Skin of body (tissue), 2 donors: ENCODE results near the gene PTPN4. TPM values are rescaled to one million over a fixed set of nuclear protein-coding genes. Genes with fewer than 3 reads are reported as not detected.

ENCODE experiments used
- DNase-seq: peaks from one replicate; lab custom pipeline; 2025; lab: John Stamatoyannopoulos, UW
- total RNA-seq: library from RNA; depleted of rRNA; stranded (reverse); fragments of >200 nt; gene quantifications from one replicate; pipeline ENCODE4 v1.2.3, GENCODE V29; 2014

PTPN4 gene, protein sequence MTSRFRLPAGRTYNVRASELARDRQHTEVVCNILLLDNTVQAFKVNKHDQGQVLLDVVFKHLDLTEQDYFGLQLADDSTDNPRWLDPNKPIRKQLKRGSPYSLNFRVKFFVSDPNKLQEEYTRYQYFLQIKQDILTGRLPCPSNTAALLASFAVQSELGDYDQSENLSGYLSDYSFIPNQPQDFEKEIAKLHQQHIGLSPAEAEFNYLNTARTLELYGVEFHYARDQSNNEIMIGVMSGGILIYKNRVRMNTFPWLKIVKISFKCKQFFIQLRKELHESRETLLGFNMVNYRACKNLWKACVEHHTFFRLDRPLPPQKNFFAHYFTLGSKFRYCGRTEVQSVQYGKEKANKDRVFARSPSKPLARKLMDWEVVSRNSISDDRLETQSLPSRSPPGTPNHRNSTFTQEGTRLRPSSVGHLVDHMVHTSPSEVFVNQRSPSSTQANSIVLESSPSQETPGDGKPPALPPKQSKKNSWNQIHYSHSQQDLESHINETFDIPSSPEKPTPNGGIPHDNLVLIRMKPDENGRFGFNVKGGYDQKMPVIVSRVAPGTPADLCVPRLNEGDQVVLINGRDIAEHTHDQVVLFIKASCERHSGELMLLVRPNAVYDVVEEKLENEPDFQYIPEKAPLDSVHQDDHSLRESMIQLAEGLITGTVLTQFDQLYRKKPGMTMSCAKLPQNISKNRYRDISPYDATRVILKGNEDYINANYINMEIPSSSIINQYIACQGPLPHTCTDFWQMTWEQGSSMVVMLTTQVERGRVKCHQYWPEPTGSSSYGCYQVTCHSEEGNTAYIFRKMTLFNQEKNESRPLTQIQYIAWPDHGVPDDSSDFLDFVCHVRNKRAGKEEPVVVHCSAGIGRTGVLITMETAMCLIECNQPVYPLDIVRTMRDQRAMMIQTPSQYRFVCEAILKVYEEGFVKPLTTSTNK
- total RNA-seq: 40.6 TPM

DNA sequence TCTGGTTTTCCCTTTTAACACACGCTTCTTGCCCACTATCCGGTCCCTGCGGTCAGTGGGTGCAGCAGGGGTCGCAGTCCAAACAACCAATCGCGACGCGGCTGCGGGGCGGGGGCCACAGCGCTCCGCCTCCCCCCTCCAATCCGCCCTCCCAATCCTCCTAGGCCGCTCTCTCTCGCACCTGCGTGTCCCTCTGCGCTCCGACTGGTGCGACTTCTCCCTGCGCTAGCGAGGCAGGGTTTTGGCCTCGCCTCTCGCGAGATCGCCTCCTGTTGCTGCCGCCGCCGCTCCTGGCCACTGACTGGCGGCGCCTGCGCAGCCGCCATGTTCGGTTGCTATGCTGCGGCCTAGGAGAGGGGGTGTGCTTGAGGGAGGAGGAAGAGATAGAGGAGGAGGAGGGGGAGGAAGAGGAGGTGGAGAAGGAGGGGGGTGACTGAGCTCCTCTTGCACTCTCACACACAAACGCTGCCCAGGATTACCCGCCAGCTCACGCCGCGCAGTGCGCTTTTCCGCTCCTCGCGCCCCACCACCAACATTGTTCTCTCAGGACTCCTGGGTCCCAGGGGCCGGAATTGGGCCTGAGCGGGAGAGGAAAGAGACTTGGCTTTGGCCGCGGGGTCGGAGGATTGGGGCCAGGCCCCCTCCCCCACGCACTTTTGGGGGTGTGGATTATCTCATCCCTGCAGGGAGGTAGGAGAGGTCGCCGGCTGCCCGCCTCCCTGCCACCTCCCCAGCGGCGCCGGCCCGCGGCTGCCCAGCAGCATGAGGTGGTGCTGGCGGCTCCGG, at the start of gene PTPN4:
PTPN4 (plus strand) TSS at position 472 of the 786 bp plus-strand sequence. CDS start 49,932 bp downstream, outside the sequence.
- peak; percentile 95 for DNase-seq

DNA sequence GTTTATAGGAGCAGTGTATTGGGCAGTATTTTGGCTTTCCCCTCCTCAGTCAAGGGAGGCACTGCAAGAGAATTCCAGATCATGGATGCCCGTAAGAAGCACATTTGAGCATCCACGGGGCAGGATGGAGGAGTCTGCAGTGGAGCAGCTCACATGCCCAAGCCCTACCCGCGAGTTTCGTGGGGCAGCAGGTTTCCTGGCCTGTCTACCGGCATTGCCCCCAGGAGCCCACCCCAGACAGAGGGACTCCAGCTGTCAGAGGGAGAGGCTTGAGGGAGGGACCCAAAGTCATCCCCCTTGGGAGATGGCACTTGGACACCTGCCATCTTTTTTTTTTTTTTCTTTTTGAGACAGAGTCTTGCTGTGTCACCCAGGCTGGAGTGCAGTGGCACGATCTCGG, 49.4 kb upstream of the PTPN4 start:
- DNase-seq: no peak

DNA sequence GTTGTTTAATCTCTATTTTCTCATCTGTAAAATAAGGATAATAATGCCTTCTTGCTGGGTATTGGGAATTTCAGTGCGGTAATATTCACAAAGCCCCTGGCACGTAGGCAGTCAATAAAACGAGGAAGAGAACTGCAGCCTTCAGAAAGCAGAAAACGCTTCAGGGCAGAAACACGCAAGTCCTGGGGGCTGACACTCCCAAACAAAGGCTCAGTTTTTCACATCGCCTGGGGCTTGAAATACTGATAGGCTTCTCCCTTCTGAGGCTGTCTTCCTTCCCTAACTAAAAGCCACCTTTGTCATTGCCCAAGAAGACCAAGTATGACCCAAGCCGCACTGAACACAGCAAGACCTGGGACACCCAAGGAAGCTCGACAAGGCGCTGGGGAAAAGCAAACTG, 48.4 kb upstream of the PTPN4 start:
- no peak for DNase-seq

DNA sequence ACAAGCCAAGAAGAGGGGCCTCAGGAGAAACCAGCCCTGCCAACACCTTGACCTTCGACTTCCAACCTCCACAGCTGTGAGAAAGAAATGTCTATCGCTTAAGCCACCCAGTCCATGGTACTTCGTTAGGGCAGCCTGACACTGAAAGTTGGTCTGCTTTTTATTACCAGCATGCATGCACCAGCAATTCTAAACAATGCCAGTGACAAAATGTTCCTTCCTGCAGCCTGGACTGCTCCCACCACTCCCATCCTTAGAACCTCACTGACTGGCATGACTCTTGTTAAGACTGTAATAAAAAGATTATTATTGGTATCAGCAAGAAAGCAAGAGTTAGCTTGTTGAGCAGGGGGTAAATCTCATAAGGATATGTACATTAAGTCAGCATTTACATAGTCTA, 47.2 kb upstream of the PTPN4 start:
- DNase-seq: no peak

DNA sequence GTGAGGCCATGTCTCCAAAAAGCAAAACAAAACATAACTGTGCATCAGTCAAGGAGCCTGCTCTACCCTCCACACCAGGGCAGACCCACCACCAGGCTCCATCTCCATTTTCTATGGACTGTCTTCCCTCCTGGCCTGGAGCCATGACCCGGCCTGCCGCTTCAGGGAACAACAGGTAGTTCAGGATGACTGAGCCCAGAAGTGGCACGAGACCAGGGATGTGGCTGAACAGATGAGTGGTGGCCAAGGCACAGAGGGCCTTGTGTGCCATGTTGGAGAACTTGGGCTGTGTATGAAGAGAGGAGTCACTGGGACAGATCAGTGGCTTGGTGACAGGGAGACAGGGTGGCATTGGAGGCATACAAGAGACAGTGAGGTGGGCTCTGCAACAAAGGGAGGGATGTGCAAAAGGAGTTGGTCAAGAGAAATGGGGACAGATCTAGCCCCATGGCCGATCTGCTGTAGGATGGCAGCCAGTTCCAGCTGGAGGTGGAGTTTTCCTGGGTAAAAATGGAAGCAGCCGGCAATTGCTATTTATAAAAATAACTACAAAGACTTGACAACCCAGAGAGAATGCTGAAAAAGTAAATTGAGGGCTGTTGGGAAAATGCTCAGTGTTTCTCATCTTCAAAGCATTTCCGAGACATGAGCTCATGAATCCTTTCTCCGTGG, 45.8 kb upstream of the PTPN4 start:
- DNase-seq: peak; percentile 3

DNA sequence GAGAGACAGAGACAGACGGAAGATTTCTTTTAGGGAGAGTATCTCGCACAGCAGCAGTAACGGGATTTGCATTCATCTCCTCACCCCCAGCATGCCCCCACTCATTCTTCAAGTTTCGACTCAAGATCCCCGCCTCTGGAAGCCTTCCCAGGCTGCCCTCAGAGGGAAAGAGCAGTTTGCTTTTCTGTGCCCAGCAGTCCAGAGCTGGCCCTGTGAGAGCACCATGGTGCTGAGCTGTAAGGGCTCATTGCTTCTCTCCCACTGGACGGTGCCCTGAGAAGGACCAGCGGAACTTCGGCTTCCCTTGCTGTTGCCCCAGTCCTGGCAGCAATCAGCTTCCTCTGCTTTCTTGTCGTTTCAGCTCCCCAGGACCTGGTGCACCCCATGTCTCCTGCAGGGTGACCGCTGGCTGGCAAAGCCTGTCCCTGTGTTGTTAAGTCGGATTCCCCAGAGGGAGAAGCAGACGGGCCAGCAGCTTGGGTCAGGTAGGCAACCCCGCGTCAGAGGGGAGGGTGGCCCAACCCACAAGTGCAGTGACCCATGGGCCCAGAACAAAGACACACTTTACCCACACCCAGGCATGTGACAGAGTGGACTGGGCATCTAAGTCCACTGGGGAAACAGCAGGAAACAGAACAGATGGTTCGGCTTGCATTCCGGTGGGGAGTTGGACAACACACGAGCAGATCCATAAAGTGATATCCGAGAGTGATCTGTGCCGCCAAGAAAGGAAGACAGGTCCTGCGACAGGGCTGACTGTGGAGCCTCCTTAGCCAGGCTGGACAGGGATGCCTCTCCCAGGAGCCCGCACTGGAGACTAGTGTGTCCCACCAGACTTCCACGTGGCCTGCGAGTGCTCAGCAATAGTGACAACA, 44.1 kb upstream of the PTPN4 start:
- DNase-seq: no peak

DNA sequence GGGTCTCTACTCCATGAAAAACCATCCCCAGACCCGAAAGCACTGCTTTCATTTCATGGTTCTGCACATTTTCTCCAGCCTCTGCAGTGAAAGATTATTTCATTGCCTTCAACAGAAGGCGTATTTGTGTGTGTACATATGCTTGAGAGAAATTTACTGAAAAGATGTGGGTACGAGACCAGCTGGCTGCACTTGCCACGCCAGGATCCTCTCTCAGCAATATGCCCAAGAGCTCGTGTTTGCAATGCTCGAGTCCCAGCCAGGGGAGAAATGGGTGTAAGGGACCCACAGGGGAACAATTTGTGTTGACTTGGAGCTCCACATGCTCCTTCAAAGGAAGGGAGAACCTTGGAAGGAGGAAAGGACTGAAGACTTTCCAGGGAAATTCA, 43.4 kb upstream of the PTPN4 start:
- no peak for DNase-seq

DNA sequence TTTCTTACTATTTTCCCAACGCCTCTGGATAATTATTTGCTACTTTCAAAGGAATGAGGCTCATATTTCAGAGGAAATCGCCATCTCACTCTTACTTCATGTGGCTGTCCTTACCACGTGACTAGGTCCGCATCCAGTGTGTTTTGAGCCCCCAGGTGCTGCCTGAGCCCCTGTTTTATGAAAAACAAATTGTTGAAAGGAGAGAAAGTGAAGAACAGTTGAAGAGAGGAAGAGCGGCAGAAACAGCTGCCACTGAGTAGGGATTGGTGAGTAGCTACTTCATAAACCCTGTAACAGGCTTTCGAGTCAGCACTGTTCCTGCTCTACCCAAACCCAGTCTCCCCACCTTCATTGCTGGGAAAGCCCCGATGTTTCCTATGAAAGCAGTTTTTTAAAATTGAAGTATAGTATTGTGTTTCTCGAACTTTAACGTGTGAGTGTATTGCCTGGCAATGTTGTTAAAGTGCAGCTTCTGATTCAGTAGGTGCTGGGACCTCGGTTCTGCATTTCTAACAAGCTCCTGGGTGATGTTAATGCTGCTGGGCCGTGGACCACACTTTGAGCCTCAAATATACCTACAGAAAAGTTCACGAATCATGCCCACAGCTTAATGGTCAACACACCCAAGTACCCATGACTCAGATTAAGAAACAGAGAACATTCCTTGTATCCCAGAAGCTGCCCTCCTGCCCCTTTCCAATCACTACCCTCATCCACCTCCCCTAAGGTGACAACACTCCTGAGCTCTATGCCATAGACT, 41.0 kb upstream of the PTPN4 start:
- DNase-seq: no peak

DNA sequence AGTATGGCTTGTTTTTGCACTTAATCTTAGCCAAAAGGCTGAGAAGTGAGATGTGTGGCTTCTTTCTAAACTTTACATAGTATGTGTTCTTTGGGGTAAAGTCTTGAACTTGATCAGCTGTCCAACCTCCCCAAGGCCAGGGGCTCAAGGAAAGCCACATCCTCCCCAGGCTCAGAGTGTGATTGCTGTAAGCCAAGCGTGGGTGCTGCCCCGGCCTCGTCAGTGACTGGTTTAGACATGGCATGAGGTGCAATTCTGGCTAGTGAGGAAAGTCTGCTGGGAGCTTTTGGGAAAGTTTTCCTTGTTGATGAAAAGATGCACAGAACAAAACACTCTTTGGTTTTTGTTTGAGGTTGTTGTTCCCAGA, 40.5 kb upstream of the PTPN4 start:
- no peak for DNase-seq

DNA sequence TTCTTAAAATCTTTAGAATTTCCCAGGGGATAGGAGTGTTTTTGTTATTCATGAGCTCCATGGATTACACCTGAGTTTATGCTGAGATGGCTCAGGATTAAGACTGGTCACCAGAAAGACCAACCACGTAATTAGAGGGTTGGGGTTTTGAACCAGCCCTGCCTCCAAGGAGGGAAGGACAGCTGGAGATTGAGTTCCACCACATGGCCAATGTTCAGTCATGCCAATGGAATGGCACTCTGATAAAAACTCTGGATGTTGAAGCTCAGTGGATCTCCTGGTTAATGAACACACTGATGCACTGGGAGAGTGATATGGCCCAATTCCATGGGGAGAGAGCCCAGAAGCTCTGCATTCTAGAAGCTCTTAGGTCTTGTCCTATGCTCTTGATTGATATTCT, 38.7 kb upstream of the PTPN4 start:
- DNase-seq: no peak

DNA sequence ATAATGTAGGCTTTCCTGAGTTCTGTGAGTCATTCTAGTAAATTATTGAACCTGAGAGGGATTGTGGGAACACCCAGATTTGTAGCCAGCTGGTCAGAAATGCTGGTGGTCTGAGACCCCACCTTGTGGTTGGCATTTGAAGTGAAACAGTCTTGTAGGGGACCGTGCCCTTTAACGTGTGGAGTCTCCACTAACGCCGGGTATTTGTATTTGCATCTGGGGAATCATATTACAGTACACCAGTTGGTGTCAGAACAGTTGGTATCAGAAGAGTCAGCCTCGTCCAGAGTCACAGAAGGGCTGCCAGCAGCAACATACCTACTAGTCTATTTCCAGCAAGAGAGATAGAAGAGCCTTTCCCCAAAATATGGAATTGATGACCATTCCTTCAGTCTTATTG, 38.3 kb upstream of the PTPN4 start:
- DNase-seq: no peak

DNA sequence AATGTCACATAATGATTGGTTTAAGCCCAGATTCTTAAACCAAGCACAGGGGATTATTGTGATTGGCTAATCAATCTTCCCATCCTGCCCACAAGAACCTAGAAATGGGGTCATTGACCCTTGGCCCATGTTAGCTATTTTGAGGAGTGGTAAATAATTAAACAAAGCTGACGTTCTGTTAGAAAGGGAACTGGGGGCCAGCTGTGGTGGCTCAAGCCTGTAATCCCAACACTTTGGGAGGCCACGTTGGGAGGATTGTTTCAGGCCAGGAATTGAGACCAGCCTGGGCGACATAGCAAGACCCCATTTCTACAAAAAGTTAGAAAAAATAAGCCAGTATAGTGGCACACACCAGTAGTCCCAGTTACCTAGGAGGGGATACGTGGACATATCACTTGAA, 37.8 kb upstream of the PTPN4 start:
- DNase-seq: no peak

DNA sequence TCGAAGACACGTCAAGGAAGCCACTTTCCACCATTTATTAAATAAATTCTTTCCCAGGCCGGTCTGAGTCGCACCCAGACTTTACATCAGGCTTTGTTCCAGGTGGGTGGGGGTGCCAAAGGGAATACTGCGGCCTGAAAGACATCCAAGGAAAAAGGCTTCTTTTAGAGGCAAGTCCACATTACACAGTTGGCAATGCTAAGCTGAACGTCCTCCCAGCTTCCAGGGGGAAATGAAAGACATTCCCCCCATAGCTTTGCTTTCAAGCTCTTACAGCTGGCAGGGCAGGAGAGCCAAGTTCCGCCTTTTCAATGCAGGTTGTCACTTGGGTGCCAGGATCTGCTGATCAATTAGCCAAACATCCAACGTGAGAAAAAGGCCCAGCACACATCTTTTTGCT, 36.5 kb upstream of the PTPN4 start:
- DNase-seq: no peak

DNA sequence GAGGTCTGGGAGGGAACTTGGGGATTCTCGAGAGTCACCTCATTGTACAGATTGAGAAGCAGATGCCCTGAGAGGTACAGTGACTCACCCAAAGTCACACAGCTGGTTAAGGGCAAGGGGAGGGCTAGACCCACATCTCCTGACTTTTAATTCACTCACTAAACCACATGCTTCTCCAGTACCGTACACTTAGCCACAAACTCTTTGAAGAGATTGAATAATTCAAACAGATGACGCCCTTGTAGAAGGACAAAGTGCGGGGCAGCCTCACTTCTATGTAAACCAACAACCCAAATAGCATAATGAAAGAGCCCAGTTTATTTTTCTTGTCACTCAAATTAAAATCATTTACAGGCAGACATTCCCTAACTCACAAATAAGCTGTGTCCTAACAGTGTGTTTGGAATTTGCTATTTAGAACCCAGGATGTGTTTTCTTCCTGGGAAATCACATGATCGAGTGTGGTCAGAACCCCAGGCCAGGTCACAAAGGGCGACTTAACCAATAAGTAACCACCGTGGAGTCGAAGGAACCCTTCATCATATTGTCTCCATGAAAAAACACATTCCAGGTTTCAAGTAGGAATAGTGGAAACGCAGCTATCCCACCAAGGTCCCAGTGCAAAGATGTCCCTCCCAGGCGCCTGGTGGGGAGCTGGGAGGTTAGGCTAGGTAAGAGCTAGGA, 35.8 kb upstream of the PTPN4 start:
- no peak for DNase-seq

DNA sequence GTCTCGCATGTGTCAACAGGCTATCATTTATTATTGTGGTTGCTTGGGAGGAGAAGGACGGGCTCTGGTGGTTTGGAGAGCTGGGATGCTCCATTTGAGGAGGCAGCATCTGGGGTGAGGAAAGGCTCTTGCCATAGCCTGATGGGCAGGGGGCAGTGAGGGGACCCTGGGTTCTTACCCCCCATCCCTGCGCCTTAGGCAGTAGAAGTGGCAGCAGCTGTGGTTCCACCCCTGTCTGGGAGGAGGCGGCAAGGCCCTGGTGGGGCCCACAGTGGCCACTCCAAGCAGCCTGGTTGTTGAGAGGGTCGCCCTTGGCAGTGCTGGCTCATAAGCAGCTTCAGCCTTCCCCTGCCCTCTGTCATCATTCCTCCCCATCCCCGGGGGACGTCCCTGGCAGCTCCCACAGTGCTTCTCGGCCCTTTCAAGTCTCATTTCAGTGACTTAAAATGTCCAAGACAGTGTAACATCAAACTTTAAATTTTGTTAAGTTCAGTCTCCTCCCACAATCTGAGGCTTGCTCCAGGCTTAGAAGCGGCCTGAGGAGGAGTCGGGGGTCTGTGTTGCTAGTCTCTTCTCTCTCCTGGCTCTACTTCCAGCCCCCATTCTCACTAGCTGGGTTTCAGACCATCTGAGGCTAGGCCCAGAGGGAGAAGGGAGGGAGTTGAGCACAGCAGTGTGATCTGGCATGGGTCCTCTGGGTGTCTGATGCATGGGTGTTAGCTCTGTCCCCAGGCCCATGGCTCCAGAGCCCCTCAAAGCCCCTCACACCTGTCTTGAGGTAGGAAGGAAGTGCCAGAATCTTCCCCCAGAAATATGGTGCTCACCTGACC, 34.9 kb upstream of the PTPN4 start:
- DNase-seq: no peak

DNA sequence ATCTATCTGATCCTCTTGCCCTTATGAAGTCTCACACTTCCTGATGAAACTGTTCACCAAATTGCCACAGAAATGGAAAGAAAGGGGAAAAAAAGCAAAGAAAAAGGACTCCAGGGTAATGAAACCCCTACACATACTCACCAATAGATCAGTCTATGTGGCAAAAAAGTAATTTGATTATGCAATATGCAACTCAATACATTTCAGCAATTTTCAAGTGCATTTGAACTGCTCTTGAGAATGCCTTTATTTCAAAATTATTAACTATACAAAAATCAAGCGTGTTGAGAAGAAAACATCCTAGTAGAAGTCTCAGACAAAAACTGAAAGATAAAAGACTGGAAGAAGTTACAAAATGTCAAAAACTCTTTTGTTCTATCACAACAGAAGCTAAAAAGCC, 32.2 kb upstream of the PTPN4 start:
- no peak for DNase-seq

DNA sequence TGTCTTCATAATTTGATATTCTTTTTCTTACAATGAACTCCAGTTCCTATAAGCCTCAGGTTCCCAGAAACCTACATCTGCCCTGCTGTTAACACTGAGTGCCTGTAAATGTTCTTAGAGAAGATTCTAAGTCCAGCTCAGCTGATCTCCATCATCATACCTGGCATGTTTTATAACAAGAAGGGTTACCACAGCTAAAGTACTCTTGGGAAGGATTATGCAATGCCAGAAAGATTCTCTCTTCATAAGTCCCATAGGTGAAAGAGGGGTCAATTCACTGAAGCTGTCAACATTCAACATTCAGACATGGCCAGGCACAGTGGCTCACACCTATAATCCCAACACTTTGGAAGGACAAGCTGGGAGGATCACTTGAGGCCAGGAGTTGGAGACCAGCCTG, 31.3 kb upstream of the PTPN4 start:
- DNase-seq: no peak

DNA sequence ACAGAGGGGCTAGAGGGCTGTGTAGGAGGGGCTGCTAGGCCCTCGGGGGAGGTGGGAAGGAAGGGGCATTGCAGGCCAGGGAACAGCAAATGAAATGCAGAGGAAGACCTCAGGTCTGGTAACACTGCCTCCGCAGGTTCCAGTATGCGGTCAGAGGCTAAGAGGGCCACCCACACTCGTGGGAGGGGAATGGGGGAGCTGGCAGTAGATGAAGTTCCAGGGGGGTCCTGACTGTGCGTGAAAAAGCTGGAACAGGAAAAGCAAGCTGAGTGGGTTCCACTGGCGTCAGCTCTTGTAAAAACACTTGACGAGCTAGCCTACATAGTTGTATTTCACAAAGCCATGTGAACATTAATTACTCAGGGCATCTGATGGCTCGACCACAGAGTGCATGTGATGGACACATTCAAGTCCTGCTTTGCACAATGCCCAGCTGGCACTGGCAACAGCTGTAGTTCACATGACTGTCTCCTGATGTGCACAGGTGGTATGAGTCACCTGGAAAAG, 29.0 kb upstream of the PTPN4 start:
- no peak for DNase-seq
